Activated CD8-positive, alpha-beta T cell treated with anti-CD3 and anti-CD28 coated beads for 36 hours (primary cell): ENCODE data around the gene RARRES1. TPM values are rescaled to one million over a fixed set of nuclear protein-coding genes. Genes with fewer than 3 reads are reported as not detected.

Experiments used
- ATAC-seq: fragments of 200-7000 bp; cut with Tn5 transposase; one replicate; pipeline ENCODE4 v1.10.0; 2021; ENCODE audit warnings: mild to moderate bottlenecking, moderate library complexity
- CTCF ChIA-PET: fragments of 350-600 bp; sonication (Branson Sonifier 250); formaldehyde crosslinking; loops from one replicate; lab custom pipeline; 2021; ENCODE audit warnings: antibody characterized with exemption; lab: Charles Lee
- POLR2A ChIA-PET: fragments of 350-600 bp; sonication (Branson Sonifier 250); formaldehyde crosslinking; loops from one replicate; lab custom pipeline; 2021; ENCODE audit warnings: antibody characterized with exemption; lab: Charles Lee
- DNase-seq: peaks from one replicate; pipeline ENCODE4 v3.0.0-alpha.2; 2020
- H3K27ac Mint-ChIP-seq: one replicate; pipeline ENCODE4 v1.8.0; 2021; ENCODE audit warnings: mild to moderate bottlenecking, mixed read lengths
- H3K27me3 Mint-ChIP-seq: one replicate; pipeline ENCODE4 v1.8.0; 2021; ENCODE audit warnings: mixed read lengths
- H3K36me3 Mint-ChIP-seq: one replicate; pipeline ENCODE4 v1.8.0; 2021; ENCODE audit warnings: low read depth, mixed read lengths
- H3K4me1 Mint-ChIP-seq: one replicate; pipeline ENCODE4 v1.8.0; 2021; ENCODE audit warnings: low read depth, mixed read lengths
- H3K4me3 Mint-ChIP-seq: one replicate; pipeline ENCODE4 v1.8.0; 2021; ENCODE audit warnings: mild to moderate bottlenecking, moderate library complexity, mixed read lengths
- H3K9me3 Mint-ChIP-seq: one replicate; pipeline ENCODE4 v1.8.0; 2021; ENCODE audit warnings: mixed read lengths
- intact Hi-C: fragments of 100-400 bp; cut with micrococcal nuclease; formaldehyde crosslinking; loops from one replicate; pipeline ENCODE4 v1.10.0; 2022
- total RNA-seq, 2 experiments: library from RNA; stranded (reverse); gene quantifications; one replicate each; pipeline ENCODE4 v1.2.3, GENCODE V29; 2021
- TF ChIP-seq, protein P1 (sequence below): fragments of 200-600 bp; IDR thresholded peaks from one replicate; pipeline ENCODE4 v1.8.0; 2022; ENCODE audit warnings: antibody characterized with exemption, mild to moderate bottlenecking

Gene RARRES1
- total RNA-seq, 2 experiments from 2014 or later: not detected

GRCh38 chr3:158777161-158777873, 45.1 kb upstream of the RARRES1 start:
- POLR2A ChIA-PET: no interaction called here
- no peak overlapping the region for H3K4me3 Mint-ChIP-seq

GRCh38 chr3:158776531-158776930, 44.3 kb upstream of the RARRES1 start:
- Mint-ChIP-seq H3K27ac (no peak overlapping the region), H3K27me3 (no peaks in the 10 kb centered on the region), H3K36me3 (no peaks in the 10 kb centered on the region), H3K4me3 (no peak overlapping the region), H3K4me1 (peaks cover 5% of the 10 kb centered on the region), H3K9me3 (no peaks in the 10 kb centered on the region)
- POLR2A ChIA-PET: no interaction called here
- intact Hi-C loops: no loop called here
- ATAC-seq: no peak
- no peak for DNase-seq
- CTCF ChIA-PET: interaction anchor here (0.7 to 2.7 kb wide), 3 partner anchors 15 to 49 kb away, joined by 3 to 18 read pairs (median 4); no protein-coding TSS in a partner anchor
- TF ChIP-seq, protein P1, sequence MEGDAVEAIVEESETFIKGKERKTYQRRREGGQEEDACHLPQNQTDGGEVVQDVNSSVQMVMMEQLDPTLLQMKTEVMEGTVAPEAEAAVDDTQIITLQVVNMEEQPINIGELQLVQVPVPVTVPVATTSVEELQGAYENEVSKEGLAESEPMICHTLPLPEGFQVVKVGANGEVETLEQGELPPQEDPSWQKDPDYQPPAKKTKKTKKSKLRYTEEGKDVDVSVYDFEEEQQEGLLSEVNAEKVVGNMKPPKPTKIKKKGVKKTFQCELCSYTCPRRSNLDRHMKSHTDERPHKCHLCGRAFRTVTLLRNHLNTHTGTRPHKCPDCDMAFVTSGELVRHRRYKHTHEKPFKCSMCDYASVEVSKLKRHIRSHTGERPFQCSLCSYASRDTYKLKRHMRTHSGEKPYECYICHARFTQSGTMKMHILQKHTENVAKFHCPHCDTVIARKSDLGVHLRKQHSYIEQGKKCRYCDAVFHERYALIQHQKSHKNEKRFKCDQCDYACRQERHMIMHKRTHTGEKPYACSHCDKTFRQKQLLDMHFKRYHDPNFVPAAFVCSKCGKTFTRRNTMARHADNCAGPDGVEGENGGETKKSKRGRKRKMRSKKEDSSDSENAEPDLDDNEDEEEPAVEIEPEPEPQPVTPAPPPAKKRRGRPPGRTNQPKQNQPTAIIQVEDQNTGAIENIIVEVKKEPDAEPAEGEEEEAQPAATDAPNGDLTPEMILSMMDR: no peak

More at GRCh38 chr3:158777161-158777873, 45.1 kb upstream of the RARRES1 start:
- ATAC-seq (no peak), DNase-seq (no peak)
- Mint-ChIP-seq H3K36me3 (no peaks in the 10 kb centered on the region), H3K4me1 (peaks cover 5% of the 10 kb centered on the region), H3K27ac (no peak overlapping the region), H3K9me3 (no peaks in the 10 kb centered on the region), H3K27me3 (no peaks in the 10 kb centered on the region)
- intact Hi-C loops: no loop called here
- CTCF ChIA-PET: interaction anchor here (0.7 to 2.7 kb wide), 4 partner anchors 14 to 50 kb away, joined by 3 to 18 read pairs (median 4); no protein-coding TSS in a partner anchor
- TF ChIP-seq, protein P1: no peak

- no peak overlapping the region for H3K4me3 Mint-ChIP-seq
- intact Hi-C loops: no loop called here
- DNase-seq (no peak), ATAC-seq (no peak)
- no peaks in the 10 kb centered on the region for H3K9me3 Mint-ChIP-seq
- CTCF ChIA-PET: no interaction called here
- POLR2A ChIA-PET: no interaction called here
- H3K27me3 Mint-ChIP-seq: no peaks in the 10 kb centered on the region
- H3K36me3 Mint-ChIP-seq: no peaks in the 10 kb centered on the region
- TF ChIP-seq, protein P1: no peak
- H3K4me1 Mint-ChIP-seq: peaks cover 5% of the 10 kb centered on the region
- no peak overlapping the region for H3K27ac Mint-ChIP-seq
Observed at GRCh38 chr3:158775426-158776410, 43.5 kb upstream of the RARRES1 start.

GRCh38 chr3:158774965-158775364, 42.7 kb upstream of the RARRES1 start:
- peaks cover 5% of the 10 kb centered on the region for H3K4me1 Mint-ChIP-seq
- H3K27ac Mint-ChIP-seq: no peak overlapping the region
- no peaks in the 10 kb centered on the region for H3K36me3 Mint-ChIP-seq
- no peak for DNase-seq
- H3K27me3 Mint-ChIP-seq: no peaks in the 10 kb centered on the region
- ChIA-PET POLR2A (no interaction called here), CTCF (no interaction called here)
- intact Hi-C loops: no loop called here
- no peak overlapping the region for H3K4me3 Mint-ChIP-seq
- TF ChIP-seq, protein P1: no peak
- ATAC-seq: no peak
- no peaks in the 10 kb centered on the region for H3K9me3 Mint-ChIP-seq
